HuH-7.5 (cell line): ENCODE results near the gene ABCA8.

Experiments
- DNase-seq: peaks from one replicate; pipeline ENCODE4 v3.0.0; 2011; ENCODE audit warnings: low spot score

Gene ABCA8

DNA sequence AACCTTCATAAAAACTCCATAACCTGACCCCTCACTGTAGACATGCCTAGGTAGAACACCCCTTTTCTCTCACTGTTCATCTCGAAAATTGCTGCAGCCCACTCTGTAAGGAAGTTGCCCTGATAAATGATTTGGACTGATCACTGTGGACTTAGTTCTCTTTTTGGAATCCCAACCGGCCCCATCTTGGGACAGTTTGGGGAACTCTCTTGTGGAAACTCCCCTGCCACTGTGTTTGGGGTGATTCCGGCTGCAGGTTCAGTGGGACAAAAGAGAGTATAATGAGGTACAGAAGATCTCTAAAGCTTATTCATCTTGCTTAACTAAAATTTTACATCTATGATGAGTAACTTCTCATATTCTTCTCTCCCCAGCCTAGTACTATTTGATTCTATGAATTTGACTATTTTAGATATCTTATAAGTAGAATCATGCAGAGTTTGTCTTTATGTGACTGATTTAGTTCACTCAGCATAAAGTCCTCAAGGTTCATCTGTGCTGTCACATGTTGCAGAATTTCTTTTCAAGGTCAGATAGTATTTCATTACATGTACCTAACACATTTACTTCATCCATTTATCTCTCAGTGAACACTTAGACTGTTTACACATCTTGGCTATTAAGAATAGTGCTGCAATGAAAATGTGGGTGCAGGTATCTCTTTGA, 84.9 kb downstream of the ABCA8 start:
- no peak for DNase-seq

DNA sequence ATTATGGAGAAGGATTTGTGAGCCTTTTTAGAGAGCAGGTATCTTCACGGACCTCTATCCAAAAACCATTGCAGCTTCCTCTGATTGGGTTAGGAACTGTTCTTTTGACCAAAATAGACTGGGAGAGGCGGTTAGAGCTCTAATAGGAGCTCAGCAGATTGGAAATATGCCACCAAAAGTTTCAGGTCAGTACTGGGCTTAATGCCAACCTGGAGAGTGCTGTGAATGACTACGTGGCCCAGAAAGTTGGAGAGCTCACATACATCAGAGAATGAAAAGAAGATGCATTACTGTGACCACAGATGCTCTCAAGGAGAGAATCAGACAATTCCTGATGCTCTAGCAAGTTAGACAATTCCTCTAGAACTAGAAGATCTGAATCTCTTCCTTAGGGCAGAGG, 86.5 kb downstream of the ABCA8 start:
- DNase-seq, result no peak

DNA sequence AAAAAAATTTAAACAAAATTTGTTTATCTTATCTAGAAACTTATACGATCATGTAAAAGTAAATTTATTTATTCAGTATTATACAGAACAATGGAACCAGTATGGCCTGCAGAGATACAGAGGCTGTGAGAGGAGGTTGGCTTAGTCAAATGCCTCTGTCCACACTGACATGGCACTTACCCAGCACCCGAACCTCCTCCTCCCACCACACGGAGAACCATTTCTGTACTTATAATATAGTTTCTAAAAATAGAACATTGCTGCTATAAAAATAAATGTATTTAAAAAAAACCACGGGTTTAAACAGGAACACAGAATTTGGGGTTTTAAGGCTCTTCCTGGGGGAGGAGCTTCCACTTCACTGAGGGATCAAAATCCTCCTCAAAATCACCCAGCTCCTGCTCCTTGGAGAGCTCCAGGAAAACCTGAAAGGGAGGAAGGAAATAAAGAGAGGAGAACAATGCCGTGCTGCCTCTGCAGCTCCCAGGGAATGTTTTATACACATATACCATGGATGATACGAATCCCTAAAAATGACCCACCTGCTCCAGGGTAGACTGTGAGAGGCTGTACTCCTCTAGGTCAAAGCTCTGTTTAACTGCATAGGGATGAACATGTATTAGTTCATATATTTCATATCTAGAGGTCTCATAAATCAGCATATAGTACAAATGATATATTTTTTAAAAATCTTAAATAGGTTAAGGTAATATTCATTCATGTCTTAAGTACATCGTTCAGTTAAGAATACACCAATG, 87.3 kb downstream of the ABCA8 start:
- DNase-seq, result no peak

DNA sequence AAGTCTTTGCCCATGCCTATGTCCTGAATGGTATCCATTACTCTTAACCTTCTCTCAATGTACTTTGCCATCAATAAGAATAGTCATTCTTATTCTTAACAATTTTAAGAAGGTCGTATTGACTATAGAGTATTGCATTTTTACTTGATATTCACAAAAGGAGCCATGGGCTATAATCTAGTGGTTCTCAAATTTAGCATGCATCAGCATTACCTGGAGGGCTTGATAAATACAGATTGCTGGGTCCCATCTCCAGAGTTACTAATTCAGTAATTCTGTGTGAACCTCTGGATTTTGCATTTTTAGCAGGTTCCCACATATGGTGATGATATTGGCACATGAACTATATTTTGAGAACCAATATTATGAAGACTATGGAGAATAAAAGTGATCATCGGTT, 89.6 kb downstream of the ABCA8 start:
- DNase-seq, result no peak

DNA sequence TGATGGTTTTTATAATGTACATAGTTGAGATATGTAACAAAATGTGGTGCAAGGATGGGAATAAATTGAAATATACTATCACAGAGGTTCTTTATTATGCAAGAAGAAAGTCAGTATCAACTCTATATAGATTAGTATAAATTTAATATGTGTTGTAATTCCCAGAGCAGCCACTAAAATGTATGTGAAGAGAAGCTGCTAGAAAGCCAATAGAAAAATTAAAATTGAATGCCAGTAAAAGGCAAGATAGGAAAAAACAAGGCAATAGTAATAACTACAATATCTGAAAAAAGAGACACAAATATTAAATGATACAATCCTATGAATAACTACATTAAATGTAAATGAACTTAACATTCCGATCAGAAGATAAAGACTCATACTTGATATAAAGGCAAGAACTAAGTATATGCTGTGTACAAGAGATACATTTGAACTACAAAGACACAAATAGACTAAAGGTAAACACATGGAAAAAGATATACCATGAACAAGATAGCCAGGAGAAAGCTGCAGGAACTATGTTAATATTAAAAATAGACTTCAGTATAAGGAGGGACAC, 92.0 kb downstream of the ABCA8 start:
- no peak for DNase-seq

DNA sequence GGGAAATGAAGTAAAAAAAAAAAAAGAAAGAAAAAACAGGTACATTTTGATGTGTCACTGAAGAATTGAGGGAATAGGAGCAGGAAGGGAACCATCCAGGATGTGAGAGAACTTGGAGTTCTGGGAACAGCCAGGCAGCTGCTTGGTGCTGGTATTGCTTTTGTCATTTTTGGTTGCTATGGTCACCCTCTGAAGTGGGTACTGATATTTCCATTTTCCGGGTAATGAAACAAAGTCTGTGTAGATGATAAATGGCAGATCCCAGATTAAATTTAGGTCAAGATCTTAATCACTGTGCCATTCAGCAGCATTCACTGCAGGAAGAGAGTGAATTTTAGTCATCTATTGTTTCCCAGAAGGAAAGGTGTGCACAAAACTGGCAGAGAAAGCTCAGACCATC, 93.6 kb downstream of the ABCA8 start:
- DNase-seq, result no peak

DNA sequence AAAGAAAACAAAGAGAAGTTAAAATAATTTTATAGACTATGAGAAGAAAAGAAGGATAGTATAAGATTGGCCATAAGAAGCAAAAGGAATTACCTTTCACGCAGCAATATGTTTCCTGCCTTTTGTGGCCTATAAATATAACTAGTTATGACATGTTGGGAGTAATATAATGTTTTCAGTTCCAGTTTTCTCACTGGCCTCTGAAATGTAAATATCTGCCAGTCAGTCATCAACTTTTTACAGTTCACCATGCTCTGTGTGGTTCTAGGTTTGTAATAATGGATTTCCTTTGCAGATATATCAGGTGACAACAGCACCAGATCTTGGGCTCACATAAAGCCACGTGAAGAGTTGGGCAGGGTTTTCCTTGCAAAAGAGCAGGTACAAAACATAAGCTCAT, 94.3 kb downstream of the ABCA8 start:
- no peak for DNase-seq

DNA sequence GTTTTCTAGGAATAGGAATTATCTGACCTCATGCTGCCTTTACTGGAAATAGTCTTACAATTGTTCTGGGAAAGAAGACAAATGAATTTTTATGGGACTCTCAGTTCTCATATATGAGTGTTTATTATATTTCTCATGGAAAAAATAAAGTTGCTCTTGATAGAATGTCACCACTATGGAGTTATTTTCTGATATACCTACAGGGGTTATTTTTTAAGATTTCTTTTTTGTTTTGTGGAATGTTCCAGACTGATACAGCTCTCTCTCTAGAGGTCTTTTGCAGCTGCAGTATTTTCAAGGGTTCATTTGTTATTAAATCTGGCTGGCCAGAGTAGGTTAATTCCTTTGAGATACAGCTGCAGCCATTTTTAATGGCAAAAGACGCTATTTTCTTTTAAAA, 100.7 kb downstream of the ABCA8 start:
- no peak for DNase-seq

DNA sequence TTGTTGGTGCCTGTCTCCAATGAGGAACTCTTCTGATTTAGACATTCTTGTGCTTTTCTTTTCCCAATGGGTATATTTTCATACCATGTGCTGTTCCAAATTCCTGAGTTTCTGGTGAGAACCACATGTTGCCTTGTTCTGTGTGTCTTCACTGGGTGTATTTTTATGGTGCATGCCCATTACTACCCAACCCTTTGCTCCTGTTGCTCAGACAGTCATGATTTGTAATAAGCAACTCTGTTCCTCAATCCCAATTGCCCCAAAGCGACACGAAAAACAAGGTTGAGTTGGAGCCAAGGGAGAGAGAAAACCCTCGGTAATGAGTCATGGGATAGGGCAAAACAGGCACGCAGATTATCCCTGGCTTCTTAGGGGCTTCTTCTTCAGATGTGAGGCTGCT, 101.8 kb downstream of the ABCA8 start:
- no peak for DNase-seq

DNA sequence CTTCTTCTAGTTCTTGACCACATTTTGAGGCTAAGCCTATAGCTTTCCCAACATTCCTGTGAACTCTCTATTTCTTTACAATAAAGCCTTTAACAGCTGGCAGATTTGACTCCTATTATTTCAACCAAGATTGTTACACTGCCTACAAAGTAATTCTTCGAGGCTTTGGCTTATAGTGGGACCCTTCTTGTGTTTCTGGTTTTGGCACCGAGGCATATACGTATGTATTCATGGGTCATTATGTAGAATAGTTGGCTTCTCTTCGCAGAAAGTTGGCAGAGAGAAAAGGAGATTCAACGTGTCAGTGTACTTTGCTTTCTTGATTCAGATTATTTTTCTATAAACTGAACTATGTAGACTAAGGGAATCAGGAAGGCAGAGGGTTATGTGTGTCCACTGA, 102.2 kb downstream of the ABCA8 start:
- DNase-seq, result no peak

DNA sequence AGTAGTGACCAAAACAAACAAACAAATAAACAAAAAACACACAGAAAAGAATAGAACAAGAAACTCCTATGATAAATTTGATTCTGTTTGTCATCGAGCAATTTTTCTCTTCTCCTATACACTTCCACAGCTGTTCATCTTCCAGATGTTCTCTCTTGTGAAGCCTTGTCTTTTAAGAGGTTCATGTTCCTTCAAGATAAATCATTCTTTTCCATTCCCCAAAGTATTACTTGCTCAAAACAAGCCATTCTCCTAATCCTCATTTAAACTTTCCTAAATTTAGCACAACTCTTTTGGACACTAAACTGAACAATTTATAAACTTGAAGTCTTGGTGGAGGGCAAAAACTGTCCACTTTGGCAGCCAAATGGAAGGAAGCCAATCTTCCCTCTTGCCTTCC, 103.3 kb downstream of the ABCA8 start:
- DNase-seq, result no peak

DNA sequence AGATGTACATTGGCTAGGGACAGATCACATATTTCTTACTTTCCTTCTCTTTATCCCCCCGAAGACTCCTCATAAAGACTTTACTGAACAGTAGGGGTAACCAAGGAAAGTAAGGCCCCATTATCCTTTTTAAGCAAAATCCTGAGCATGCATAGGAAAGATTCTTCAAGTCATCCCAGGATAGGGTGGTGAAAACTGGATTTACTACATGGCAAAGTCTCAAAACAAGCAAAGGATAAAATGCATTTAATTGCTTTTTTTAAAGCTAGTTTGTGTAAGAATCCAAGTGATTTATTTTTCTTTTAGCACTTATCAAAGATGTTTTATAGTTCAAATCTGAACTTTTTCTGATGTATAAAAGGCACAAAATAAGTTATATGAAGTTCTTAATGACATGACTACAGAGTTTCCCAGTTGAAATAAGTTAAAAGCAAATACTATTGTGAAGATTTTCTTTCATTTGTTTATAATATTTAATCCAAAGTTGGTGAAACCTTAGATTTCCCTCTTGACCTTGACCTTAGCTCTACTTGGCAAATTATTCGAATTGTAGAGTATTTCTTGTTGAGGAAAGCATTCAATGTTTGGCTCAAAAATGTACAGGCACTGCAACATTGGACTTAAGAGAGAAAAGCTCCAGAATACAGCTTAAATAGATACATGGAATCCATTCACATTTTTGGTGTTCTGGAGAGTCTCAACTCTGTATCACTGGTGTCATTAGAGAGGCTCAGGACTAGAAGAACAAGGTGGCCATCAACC, 104.3 kb downstream of the ABCA8 start:
- DNase-seq, result no peak

DNA sequence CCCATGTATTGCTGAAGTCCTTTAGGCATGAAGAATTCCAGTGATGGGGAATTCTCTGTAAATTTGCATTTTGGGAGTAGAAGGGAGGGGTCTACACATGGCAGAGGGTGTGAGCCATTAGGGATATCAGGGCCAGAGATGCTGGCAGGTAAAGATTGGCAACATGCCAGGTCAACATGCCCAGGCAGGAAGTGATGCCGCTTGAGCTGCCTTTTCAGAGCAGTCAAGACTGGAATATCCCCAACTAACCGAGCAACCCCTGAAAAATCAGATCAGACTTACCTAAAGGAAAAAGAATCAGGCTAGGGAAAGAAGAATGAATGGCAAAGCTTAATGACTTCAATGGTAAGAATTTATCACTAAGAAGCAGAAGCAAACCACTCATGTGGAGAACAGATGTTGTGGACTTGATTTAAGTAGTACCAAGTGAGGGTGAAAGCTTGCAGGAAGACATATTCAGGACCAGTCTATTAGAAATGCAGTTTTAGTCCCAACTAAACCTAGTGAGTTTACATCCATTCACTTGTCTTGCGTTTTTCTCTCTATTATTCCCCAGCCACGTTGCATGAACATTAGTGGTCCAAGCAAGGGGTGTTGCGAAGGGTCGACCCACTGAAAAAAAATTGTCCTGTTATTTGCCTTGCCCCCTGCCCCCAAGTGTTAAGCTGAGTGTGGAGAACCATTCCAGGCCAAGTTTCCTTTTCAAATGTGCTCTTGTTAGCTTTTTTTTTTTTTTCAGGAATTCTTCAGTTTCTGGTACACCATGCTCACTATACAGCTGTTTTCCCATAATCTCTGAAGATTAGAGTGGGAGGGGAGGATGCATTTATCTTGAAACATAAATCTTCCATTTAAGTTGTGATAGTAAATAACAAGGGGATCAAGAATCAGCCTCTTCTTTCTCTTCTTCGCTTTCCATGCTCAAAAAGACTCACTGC, 105.2 kb downstream of the ABCA8 start:
- no peak for DNase-seq

DNA sequence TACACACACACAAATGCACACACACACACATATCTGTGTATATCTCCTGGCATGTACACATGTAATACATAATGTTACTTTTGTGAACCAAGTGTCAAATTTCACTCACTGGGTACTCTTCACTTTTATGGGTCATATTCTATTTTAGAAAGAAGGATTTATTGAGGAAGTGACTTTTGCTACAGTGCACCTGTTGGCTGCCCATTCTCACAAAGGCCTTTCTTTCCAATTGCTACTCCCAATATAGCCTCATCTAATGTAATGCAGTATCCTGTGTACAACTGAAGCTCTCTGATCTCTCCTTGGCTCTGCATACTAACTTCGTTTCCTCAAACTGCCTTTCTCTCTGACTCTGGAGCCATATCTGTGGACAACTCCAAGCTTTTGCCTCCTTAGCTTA, 107.5 kb downstream of the ABCA8 start:
- no peak for DNase-seq

DNA sequence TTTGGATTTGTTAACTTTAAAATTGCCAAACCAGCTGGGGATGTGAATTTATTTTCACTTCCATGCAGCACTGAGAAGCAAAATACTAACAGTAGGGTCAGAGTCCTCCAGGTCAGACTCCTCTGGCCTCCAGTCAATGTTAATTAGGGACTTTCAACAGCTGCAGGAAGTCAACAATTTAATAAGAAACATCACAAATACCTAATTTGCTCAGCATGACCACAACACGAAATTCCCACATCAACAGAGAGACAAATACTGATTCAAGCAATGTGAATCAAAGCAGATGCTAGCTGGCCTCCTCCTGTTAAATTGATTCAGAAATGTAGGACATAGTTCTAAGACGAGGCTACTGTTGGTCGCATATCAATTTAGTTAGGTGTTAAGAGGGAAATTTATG, 111.7 kb downstream of the ABCA8 start:
- DNase-seq, result no peak

DNA sequence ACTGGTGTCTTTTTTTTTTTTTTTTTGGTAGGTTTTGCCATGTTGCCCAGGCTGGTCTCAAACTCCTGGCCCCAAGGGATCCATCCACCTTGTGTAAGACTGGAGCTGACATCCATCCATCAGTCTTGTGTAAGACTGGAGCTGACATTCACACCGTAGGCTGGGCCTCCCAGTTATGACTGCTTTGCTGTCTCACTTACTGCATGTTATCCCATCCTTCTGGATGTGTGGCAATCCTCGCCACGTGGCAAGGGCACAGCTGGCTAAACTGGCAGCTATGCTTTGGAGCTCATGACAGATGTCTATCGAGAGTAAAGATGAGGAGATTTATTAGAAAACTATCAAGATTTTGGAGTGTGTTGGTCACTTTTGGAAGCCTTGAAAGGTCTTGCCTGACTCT, 115.1 kb downstream of the ABCA8 start:
- no peak for DNase-seq

DNA sequence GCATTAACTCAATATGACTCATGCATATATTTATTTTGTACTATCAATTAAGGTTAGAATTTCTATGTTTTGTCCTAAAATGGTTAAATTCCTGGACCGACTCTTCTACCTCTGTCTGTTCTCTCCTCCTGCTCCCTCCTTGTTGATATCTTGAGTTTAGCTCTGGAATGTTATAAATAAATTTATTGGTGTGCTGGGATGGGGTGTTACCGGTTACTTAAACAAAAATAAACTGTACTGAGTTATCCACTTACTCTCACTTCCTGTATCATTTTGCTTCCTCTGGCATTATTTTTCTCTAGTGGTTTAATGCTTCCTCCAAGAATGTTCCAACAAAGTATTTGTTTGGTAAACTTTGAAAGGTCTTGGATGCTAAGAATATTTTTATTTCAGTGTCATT, 120.1 kb downstream of the ABCA8 start:
- no peak for DNase-seq

DNA sequence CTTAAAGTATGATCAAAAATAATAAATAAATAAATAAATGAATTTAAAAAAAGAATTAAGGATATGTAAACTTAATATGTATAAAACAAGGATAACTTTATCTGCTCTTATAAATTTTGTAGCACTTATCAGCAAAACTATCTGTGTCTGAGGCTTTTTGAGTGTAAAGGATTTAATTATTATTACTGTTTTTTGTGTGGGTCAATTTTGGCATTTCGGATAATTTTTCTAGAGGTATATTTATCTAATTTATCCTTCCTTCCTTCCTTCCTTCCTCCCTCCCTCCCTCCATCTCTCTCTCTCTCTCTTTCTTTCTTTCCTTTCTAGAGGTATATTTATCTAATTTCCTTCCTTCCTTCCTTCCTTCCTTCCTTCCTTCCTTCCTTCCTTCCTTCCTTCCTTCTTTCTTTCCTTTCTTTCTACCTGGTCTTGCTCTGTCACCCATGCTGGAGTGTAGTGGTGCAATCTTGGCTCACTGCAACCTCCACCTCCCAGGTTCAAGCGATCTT, 120.8 kb downstream of the ABCA8 start:
- no peak for DNase-seq

DNA sequence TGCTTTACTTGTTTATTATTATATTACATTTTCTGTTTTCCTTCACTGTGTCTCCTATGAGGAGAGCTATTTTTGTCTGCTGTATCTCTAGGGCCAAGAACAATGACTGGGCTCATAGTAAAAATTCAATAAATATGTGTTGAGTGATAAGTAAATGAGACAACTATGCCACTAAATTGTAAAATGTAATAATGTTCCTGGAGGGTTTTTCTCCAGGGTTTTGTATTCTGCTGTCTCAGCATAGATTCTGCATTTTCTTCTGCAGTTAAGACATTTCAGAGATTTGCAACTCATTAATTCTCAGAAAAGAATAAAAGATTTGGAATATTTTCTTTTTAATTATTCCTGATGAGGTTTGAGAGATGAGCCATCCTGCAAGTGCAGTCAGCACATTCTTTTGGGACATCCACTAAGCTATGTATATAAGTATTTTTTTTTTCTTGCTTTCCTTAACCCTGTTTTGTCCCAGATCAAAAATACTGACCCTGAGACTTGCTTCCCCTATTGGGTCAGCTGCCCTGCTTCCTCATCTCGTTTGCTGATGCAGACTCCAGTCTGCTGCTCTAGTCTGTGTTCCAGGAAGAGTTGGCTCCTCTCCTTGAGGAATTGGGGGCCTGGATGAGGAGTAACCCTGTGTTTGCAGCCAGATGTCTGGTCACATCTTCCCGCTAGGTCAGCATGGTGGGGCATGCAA, 122.9 kb downstream of the ABCA8 start:
- DNase-seq, result no peak

DNA sequence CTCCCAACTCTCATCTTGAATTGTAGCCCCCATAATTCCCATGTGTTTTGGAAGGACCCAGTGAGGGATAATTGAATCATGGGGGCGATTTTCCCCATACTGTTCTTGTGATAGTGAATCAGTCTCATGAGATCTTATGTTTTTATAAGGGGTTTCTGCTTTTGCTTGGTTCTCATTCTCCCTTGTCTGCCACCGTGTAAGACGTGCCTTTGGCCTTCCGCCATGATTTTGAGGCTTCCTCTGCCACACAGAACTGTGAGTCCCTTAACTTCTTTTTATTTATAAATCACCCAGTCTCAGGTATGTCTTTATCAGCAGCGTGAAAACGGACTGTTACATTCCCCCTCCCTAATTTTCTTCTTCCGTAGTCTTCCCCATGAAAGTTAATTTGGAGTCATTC, 124.0 kb downstream of the ABCA8 start:
- DNase-seq, result no peak

DNA sequence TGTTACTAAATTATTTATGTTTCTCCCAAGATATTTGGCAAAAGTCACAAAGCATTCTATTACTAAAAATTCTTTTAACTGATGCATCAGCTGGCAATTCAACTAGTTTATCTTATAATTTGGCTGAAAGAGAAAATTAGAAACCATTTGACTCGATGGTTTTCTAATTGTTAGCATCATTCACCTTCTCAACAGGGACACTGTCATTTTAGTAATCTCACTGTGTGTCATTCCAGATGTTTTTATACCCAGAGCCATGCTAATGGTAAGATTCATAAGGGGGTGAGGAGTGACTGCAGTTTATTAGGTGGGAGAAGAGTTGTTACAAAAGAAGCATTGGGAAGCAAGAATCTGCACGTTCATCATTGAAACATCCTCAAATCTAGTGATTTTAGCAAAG, 124.9 kb downstream of the ABCA8 start:
- no peak for DNase-seq
